ENCODE measurements around the gene MSRB3.

Gene MSRB3

GRCh38 chr12:65508276-65509035 is 230.0 kb downstream of the MSRB3 start:
- no peak for TF ChIP-seq CTCF (conservative IDR thresholded peaks at IDR 0.05; ENCODE audit: control insufficient read depth, insufficient read depth, low read depth, low read length)
- H3K4me3 ChIP-seq (ENCODE audit: control insufficient read depth, low read depth, low read length): no peak overlapping the region
- DNase-seq (ENCODE audit: low read depth): peak; percentile 19

GRCh38 chr12:65510007-65510406 is 231.5 kb downstream of the MSRB3 start:
- no peak for TF ChIP-seq CTCF (conservative IDR thresholded peaks at IDR 0.05; ENCODE audit: control insufficient read depth, insufficient read depth, low read depth, low read length)
- peak; percentile 76 for DNase-seq (ENCODE audit: low read depth)

GRCh38 chr12:65510584-65511050 is 232.1 kb downstream of the MSRB3 start:
- peak; percentile 37 for DNase-seq (ENCODE audit: low read depth)
- no peak overlapping the region for H3K4me3 ChIP-seq (ENCODE audit: control insufficient read depth, low read depth, low read length)
- TF ChIP-seq CTCF (conservative IDR thresholded peaks at IDR 0.05; ENCODE audit: control insufficient read depth, insufficient read depth, low read depth, low read length): no peak

More at GRCh38 chr12:65510007-65510406, 231.5 kb downstream of the MSRB3 start:
- H3K4me3 ChIP-seq (ENCODE audit: control insufficient read depth, low read depth, low read length): no peak overlapping the region

- no peak overlapping the region for H3K4me3 ChIP-seq (ENCODE audit: control insufficient read depth, low read depth, low read length)
- peak; percentile 13 for TF ChIP-seq CTCF (conservative IDR thresholded peaks at IDR 0.05; ENCODE audit: control insufficient read depth, insufficient read depth, low read depth, low read length)
- peak; percentile 38 for DNase-seq (ENCODE audit: low read depth)
These were observed 232.8 kb downstream of the MSRB3 start for GRCh38 chr12:65511134-65511834.

GRCh38 chr12:65511912-65512311 is 233.4 kb downstream of the MSRB3 start:
- DNase-seq (ENCODE audit: low read depth): no peak
- no peak overlapping the region for H3K4me3 ChIP-seq (ENCODE audit: control insufficient read depth, low read depth, low read length)
- no peak for TF ChIP-seq CTCF (conservative IDR thresholded peaks at IDR 0.05; ENCODE audit: control insufficient read depth, insufficient read depth, low read depth, low read length)
